ENCODE data around the gene KCNMA1.

GRCh38 chr10:77479586-77479985, 158.0 kb downstream of the KCNMA1 start:
- TF ChIP-seq, protein P1, sequence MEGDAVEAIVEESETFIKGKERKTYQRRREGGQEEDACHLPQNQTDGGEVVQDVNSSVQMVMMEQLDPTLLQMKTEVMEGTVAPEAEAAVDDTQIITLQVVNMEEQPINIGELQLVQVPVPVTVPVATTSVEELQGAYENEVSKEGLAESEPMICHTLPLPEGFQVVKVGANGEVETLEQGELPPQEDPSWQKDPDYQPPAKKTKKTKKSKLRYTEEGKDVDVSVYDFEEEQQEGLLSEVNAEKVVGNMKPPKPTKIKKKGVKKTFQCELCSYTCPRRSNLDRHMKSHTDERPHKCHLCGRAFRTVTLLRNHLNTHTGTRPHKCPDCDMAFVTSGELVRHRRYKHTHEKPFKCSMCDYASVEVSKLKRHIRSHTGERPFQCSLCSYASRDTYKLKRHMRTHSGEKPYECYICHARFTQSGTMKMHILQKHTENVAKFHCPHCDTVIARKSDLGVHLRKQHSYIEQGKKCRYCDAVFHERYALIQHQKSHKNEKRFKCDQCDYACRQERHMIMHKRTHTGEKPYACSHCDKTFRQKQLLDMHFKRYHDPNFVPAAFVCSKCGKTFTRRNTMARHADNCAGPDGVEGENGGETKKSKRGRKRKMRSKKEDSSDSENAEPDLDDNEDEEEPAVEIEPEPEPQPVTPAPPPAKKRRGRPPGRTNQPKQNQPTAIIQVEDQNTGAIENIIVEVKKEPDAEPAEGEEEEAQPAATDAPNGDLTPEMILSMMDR (IDR thresholded peaks at IDR 0.05 in 4 of 5, conservative IDR thresholded peaks at IDR 0.05 in 1 of 5) = no peak
- no peak for TF ChIP-seq POLR2A (IDR thresholded peaks at IDR 0.05)
